Cardiac fibroblast (primary cell): Measurements from ENCODE around the gene TMEM98.

Source experiments
- DNase-seq, 2 donors: peaks; one replicate each; pipeline versions ENCODE4 v3.0.0 to v3.0.0-alpha.2; 2010; ENCODE audit warnings: low read depth in 2 of 2
- H3K4me3 ChIP-seq, 2 donors: replicated peaks in 1 of 2; 1 replicate in 1 of 2; 2 replicates in 1 of 2; pipeline ENCODE4 v1.5.1; 2011; ENCODE audit warnings: low read depth in 2 of 2, low read length in 2 of 2, mild to moderate bottlenecking in 2 of 2, moderate library complexity in 1 of 2
- TF ChIP-seq, protein P1 (sequence below): IDR thresholded peaks from one replicate; pipeline ENCODE4 v1.5.1; 2011; ENCODE audit warnings: low read depth, mild to moderate bottlenecking, low read length, inconsistent platforms

The TMEM98 gene

DNA sequence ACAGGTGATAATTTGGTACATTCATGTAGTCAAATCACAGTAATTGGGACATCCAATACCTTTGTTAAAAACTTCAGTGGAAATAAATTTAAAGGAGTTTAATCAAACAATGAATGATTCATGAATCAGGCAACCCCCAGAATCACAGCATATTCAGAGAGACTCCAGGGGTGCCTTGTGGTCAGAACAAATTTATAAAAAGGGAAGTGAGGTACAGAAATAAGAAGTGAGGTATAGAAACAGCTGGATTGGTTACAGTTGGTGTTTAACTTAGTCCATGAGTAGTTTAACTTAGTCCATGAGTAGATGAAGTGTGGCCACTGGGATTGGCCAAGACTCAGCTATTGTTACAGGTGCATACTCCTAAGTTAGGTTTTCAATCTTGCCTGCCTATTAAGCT, 25.1 kb downstream of the TMEM98 start:
- TF ChIP-seq, protein P1, sequence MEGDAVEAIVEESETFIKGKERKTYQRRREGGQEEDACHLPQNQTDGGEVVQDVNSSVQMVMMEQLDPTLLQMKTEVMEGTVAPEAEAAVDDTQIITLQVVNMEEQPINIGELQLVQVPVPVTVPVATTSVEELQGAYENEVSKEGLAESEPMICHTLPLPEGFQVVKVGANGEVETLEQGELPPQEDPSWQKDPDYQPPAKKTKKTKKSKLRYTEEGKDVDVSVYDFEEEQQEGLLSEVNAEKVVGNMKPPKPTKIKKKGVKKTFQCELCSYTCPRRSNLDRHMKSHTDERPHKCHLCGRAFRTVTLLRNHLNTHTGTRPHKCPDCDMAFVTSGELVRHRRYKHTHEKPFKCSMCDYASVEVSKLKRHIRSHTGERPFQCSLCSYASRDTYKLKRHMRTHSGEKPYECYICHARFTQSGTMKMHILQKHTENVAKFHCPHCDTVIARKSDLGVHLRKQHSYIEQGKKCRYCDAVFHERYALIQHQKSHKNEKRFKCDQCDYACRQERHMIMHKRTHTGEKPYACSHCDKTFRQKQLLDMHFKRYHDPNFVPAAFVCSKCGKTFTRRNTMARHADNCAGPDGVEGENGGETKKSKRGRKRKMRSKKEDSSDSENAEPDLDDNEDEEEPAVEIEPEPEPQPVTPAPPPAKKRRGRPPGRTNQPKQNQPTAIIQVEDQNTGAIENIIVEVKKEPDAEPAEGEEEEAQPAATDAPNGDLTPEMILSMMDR = no peak
- H3K4me3 ChIP-seq = no peak overlapping the region
- DNase-seq = no peak

GRCh38 chr17:32953857-32954256, 25.9 kb downstream of the TMEM98 start:
- DNase-seq = no peak

GRCh38 chr17:32954477-32954876, 26.5 kb downstream of the TMEM98 start:
- H3K4me3 ChIP-seq = no peak overlapping the region
- no peak for DNase-seq
- TF ChIP-seq, protein P1 = no peak

More at GRCh38 chr17:32953857-32954256, 25.9 kb downstream of the TMEM98 start:
- no peak overlapping the region for H3K4me3 ChIP-seq
- TF ChIP-seq, protein P1 = no peak

DNA sequence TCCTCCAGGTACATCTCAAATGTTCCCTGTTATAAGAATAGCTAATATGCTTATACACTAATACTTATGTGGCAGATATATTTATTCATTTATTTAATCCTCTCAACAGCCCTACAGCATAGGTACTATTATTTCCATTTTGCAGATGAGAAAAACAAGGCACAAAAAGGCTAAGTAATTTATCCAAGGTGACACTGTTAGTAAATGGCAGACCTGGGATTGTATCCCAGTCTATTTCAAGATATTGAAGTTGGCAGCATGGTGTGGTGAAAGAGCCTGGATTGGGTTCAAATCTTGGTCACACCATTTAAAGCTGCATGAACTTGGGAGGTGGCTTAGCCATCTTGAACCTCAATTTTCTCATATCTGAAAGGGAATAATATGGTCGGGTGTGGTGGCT, 27.2 kb downstream of the TMEM98 start:
- H3K4me3 ChIP-seq = no peak overlapping the region
- no peak for DNase-seq
- TF ChIP-seq, protein P1 = no peak

GRCh38 chr17:32956240-32956970, 28.5 kb downstream of the TMEM98 start:
- no peak for DNase-seq
- H3K4me3 ChIP-seq = no peak overlapping the region
- TF ChIP-seq, protein P1 = no peak

DNA sequence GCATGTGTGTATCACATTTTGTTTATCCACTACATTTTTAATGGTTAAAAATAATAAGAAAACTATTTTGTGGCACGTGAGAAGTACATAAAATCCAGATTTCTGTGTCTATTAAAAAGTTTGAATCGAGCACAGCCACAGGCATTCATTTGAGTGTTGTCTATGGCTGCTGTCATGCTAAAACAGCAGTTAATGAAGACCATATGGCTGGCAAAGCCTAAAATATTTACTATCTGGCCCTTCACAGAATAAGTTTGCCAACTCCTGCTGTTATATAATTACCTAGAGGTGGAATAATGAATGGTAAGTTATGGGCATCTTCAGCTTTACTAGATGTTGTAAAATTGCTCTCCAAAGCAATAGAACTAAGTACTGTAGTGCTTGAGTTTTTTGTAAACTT, 30.5 kb downstream of the TMEM98 start:
- TF ChIP-seq, protein P1 = no peak
- no peak overlapping the region for H3K4me3 ChIP-seq
- DNase-seq = no peak

GRCh38 chr17:32960815-32961214, 32.9 kb downstream of the TMEM98 start:
- TF ChIP-seq, protein P1 = no peak
- DNase-seq = peak in 1 of 2 donors; percentile 21
- no peak overlapping the region for H3K4me3 ChIP-seq
